GM23248 (cell line): Measurements from ENCODE around the gene GCAT.

Experiments used
- EZH2 ChIP-seq: fragments of 200-600 bp; sonication (generic); IDR thresholded peaks from 2 replicates; pipeline ENCODE4 v1.6.1; 2018; ENCODE audit warnings: antibody characterized with exemption, mild to moderate bottlenecking; ENCODE audit not compliant: insufficient read depth, poor library complexity, severe bottlenecking
- EZH2phosphoT487 ChIP-seq: fragments of 200-600 bp; sonication (generic); IDR thresholded peaks from 2 replicates; pipeline ENCODE4 v1.6.1; 2018; ENCODE audit warnings: antibody characterized with exemption, moderate library complexity, mild to moderate bottlenecking, low read depth; ENCODE audit not compliant: insufficient read depth

- TF ChIP-seq EZH2 (no peak), EZH2phosphoT487 (no peak)
Measured at GRCh38 chr22:37865510-37865909, 57.8 kb downstream of the GCAT start.
